Stimulated activated CD8-positive, alpha-beta memory T cell treated with anti-CD3 and anti-CD28 coated beads, Interleukin-7, amount 100 ng/mL, for 1 hour (primary cell): ENCODE measurements around the gene CLEC2B.
"Not testable (repeated sequence)": the region's sequence is repeated elsewhere in the genome, so short reads cannot be mapped to it uniquely, and the experiment has no call there.

ENCODE experiments used
- DNase-seq, 2 donors: peaks; one replicate each; pipeline ENCODE4 v3.0.0-alpha.2; 2020; ENCODE audit warnings: low read depth in 2 of 2

CLEC2B gene

DNA sequence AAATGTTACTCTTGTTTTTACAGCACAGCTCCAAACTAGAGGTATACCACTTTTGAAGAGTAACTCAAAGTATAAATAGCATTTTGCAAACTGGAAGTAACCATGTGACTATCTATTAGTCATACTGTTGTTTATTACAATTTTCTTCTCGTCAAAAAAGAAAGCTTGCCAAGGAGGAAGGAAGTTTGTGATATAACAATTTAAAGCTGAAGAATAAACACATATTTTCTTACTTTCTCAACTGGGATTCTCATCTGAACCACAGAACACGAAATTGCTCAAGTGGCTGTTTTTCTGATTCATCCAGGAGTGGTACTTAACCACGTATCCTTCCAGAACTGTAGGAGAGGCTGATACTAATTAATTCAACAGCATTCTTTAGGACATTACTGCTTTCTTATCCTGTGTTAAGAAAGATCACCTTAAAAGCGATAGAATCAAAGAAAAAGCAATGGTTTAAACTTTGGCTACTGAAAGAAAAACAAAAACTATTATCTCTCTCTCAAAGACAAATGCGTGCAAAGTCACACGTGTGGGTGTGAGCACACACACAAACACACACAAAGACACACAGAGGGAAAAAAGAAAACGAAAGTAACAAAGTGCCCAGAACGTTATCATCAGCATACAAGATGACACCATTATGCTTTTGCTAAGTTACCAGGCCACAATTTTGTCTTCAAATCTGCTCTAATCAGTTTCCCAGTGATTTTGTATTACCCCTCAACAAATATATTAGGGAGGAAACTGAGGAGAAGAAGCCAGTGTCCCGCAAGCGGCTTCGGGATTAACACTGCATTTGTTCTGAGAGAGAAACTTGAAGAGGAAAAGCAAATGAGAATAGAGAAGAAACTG, at the start of gene CLEC2B:
CLEC2B (minus strand) TSS at position 48 of the 855 bp plus-strand sequence.
- no peak for DNase-seq

DNA sequence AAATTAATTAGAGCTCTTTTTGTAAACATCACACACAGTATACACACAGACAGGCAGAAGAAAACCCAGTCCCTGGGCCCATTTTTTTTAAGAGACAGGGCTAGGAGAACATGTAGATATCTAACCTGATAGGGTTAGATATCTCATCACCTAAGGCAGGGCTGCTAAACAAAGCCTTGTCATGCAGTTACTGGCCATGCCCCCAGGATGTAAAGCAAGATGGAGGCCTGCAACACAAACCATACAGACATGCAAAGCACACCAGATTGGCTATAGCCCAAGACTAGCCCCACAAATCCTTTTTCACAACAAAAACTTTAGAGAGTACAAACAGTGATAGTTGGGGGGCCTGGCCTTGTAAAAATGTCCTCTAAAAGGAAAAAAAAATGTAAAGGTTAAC, 42.6 kb upstream of the CLEC2B start:
- DNase-seq = no peak

DNA sequence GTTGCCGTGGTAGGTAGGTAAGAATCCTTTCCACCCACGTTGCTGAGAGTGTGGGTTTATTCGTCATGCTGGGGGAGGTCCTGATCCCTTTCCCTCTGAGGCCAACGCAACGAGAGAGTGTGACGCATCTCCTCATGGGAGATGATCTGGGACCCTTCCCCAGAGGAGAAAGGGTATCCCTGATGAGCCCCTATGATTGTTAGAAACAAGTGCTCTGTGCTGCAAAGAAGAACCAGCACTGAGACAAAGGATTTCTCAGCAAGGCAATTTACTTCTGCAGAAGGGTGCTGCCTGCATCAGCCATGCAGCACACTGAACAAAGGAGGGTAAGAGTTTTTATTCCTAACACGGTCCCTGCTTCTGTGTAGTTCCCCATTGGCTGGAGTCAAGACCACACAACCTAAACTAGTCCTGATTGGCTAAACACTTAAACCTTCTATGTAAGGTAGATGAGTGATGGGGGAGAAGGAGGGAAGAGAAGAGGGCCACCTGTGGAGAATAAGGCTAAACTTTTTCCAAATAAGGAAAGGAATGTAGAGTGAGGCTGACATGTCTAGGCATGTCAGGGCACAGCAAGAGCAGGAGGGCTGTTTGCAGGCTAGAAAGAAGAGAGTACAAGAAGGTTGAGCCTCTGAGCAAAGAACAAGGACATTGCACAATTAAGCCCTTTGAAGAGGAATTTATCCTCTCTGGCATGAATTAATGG, 41.7 kb upstream of the CLEC2B start:
- no peak for DNase-seq

DNA sequence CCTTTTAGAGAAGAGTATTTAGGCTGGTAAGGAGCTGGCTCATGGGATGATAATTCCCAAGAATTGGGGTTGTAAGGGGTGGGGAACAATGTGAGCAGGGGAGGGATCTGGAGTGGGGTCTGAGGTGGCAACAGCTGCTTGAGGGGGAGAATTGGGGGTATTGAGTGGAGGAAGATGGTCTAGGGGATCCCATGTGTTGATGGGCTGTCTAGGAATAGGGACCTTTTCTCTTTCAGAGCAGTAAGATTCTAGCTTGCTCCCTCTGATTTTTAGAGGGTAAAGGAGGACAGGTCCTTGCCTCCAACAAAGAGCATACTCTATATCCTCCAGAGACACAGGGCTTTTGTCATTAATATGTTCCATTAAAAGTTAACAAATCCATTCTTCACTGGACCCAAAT, 40.6 kb upstream of the CLEC2B start:
- no peak for DNase-seq

DNA sequence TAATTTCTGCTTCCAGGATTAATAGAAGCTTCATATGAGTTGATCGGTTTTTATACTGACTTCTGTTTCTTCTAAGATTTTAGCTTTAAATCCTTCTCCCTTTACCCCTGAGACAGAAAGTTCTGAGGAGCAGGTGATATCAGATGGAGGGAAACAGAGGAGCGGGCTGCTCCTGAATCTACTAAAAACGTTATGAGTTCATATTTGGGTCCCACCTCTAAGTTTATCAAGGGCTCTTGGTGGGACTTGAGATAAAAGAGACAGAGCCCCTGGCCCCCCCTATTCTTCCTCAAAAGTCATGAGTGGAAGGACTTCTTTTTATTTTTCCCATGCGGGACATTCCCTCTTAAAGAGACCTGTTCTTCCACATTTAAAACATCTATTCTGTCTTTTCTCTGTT, 39.2 kb upstream of the CLEC2B start:
- DNase-seq = no peak

DNA sequence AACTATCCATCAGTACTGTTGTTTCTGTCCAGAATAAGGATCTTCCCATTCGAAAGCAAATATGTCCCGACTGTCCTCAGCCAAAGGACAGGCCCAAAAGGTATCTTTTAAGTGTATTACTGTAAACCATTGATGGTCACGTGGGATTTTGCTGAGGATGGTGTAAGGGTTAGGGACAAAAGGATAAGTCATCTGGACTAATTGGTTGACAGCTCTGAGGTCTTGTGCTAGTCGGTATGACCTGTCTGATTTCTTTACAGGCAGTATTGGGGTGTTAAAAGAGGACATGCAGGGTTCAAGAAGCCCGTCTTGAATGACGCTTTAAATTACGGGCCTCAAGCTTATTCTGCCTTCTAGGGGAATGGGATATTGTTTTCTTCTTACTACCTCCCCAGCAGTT, 38.6 kb upstream of the CLEC2B start:
- no peak for DNase-seq

DNA sequence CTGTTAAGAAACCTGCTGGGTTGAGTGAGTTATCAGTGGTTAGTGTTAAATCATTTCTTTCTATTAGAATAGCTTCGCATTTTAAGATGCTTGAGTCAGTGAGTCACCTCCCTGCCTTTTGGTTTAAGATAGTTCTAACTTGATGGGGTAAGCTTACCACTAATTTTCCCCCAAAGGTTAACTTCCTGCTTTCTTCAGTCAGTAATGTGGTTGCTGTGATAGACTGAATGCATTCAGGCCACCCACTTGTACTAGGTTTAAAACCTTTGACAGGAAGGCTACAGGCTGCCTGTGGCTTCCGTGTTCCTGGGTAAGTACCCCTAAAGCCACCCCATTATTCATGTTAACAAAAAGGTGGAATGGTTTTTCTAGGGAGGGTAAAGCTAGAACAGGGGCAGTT, 37.7 kb upstream of the CLEC2B start:
- no peak for DNase-seq

GRCh38 chr12:9902539-9903228, 33.5 kb upstream of the CLEC2B start:
- no peak for DNase-seq

DNA sequence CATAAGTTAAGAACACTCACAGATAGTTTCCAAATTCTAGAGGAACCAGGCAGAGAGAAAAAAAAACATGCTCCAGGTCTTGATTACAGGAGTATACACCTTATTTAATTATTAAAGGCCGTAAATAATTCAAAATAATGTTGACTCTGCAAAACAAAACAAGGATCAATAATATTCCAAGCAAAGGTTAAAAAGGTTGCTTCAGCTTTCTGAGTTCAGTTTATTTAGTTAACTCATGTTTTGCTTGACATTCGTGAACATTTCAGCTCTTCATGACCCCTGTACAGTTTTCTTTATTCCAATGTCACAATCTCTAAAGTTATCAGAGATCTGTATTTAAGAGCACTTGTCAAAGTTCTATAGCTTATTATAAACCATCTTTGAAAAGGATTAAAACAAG, 31.8 kb upstream of the CLEC2B start:
- no peak for DNase-seq

GRCh38 chr12:9899209-9899608, 30.1 kb upstream of the CLEC2B start:
- no peak for DNase-seq

DNA sequence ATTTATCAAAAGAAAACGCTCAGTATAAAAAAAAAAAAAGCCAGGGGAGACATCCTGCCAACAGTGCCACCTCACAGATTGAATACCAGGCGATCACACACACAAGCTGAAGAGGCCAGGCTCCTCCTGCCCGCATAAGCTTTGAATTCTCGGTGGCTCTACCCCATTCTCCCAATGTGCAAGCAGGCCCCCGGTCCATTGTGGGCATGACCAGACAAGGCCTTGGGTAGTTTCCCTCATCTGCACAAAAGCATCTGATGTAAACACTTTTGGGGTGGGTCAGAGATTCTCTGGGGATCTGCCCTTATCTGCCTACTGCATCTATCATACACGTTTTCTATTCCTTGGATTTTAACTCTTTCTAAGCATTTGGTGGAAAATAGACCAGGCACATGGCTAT, 28.4 kb upstream of the CLEC2B start:
- no peak for DNase-seq

GRCh38 chr12:9895215-9895971, 26.2 kb upstream of the CLEC2B start:
- no peak for DNase-seq

GRCh38 chr12:9888665-9889273, 19.6 kb upstream of the CLEC2B start:
- no peak for DNase-seq

GRCh38 chr12:9883175-9883574, 14.0 kb upstream of the CLEC2B start:
- DNase-seq = no peak

DNA sequence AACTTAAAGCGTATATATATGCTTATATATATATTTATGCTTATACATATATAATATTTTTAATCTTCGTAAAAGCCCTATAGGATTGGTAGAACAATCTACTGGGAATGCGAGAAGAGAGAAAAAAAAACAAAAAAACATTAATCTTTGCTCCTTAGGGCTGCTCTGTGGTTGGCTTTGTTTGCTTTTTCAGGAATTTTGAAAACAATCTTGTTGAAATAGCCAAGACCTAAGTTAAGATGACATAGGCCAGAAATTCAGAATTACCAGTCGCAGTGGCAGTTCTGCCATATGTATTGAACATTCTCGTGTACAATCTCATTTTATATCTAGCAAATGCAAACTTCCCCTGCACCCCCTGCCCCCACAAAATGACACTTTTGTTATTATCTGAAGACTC, 12.8 kb upstream of the CLEC2B start:
- DNase-seq = no peak

DNA sequence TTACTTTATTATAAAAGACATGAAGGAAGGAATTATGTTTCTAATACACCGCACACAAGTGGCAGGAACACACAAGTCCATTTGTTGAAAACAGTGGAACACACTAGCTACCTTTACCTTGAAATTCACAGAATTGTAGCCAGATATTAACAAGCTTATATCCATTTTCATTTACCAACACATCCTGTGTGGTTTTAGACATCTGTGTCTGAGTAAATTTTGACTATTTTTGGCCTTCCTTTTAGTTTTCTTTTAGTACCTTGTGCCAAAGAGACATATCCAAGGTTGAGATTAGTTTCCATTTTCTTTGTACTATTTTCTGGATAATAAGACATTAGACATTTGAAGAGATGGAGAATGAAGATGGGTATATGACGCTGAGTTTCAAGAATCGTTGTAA, 12.1 kb upstream of the CLEC2B start, which contains the start of gene KLRF2:
KLRF2 (plus strand) TSS at position 244 of the 400 bp plus-strand sequence; CDS start at position 351, 107 bp downstream.
- no peak for DNase-seq

DNA sequence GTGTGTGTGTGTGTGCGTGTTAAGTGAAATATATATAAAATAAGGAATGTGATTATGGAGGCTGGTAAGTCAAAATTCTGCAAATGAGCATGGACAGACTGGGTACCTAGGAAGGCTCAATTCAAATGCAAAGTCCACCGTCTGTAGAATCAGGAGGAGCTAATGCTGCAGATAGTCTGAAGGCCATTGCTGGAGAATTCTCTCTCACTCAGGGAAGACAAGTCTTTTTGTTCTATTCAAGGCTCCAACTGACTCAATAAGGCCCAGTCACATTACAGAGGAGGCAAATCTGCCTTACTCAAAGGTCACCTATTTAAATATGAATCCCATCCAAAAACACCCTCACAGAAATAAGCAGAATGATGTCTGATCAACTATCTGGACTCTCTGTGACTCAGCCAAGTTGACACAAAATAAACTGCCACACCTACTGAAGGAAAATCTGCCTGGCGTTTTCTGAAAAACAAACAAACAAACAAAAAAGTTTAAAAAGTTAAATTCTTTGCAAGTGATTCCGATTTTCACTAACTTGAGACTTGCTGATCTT, 11.5 kb upstream of the CLEC2B start:
- no peak for DNase-seq

GRCh38 chr12:9876120-9876519, 7.0 kb upstream of the CLEC2B start:
- DNase-seq = not testable (repeated sequence)

GRCh38 chr12:9872742-9873141, 3.6 kb upstream of the CLEC2B start:
- DNase-seq = no peak

GRCh38 chr12:9872162-9872561, 3.0 kb upstream of the CLEC2B start:
- DNase-seq = no peak

- DNase-seq = no peak
These were observed 1.2 kb upstream of the CLEC2B start for GRCh38 chr12:9870286-9870866.
